Prostate gland (tissue), 2 donors: ENCODE results near the gene SMOC1.

Experiments
- CTCF ChIP-seq, 4 experiments: fragments of 200-600 bp in 2 of 4; fragments of 450-650 bp in 2 of 4; sonication (generic) in 2 of 4; IDR thresholded peaks; 1 replicate in 3 of 4; 2 replicates in 1 of 4; pipeline ENCODE4 v1.5.1; 2016 to 2019; ENCODE audit warnings: antibody characterized with exemption in 4 of 4, mild to moderate bottlenecking in 2 of 4, moderate library complexity in 2 of 4
- POLR2A ChIP-seq: fragments of 450-650 bp; IDR thresholded peaks from one replicate; pipeline ENCODE4 v1.6.1; 2016; ENCODE audit warnings: antibody characterized with exemption, mild to moderate bottlenecking
- POLR2AphosphoS5 ChIP-seq: sonication (generic); formaldehyde crosslinking; IDR thresholded peaks from one replicate; pipeline ENCODE4 v1.6.1; 2017; ENCODE audit warnings: antibody characterized with exemption

DNA sequence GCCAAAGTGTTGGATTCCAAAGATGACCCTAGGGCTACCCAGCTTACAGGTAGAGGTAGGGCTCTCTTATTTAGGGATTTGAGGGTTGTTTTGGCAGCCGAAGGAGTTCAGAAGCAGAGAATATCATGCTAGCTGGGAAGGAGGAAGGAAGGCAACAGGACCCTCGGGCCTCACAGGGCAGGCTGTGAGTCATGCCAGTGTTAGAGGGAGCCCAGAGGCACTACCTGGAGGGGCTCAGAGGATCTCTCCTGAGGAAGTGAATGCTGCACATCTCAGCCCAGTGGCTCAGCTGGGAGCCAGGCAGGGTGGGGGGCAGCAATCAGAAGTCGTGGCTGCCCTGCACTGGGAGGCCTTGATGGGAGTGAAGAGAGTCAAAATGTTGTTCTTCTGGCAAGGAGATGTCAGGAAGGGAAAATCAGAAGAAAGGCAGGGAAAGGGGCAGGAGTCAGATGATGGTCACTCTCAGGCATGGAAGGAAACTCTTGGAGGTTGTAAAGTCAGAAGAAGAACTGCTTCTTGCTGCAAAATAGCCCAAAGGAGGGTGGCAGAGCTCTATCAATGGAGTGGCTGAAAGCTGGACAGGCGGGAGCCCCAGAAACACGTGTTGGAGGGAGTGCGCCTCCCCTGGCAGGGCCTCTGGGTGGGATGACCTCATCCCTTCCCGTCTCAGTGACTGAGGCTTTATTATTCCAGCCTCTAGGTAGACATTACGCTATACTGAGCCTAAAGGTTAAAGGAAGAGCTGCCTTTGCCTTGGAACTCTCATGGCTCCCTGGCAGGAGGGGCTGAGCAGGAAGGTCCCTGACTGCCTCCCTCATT, 141.3 kb downstream of the SMOC1 start:
- TF ChIP-seq POLR2AphosphoS5 = no peak
- no peak for TF ChIP-seq CTCF (IDR thresholded peaks at IDR 0.05)
- no peak for TF ChIP-seq POLR2A
